Gastrocnemius medialis (tissue), 4 donors: ENCODE data around the gene SELENOS.

Source experiments
- CTCF ChIP-seq, 5 experiments: fragments of 450-650 bp in 3 of 5; fragments of 200-600 bp in 2 of 5; sonication (generic) in 2 of 5; IDR thresholded peaks in 4 of 5; conservative IDR thresholded peaks in 1 of 5; 1 replicate in 4 of 5; 2 replicates in 1 of 5; pipeline ENCODE4 v1.5.1; 2016 to 2019; ENCODE audit warnings: antibody characterized with exemption in 5 of 5, mild to moderate bottlenecking in 3 of 5, moderate library complexity in 3 of 5
- POLR2A ChIP-seq, 2 donors: fragments of 450-650 bp; IDR thresholded peaks; one replicate each; pipeline ENCODE4 v1.6.1; 2017; ENCODE audit warnings: antibody characterized with exemption in 2 of 2, mild to moderate bottlenecking in 2 of 2, moderate library complexity in 2 of 2

- TF ChIP-seq CTCF (IDR thresholded peaks at IDR 0.05 in 4 of 5, conservative IDR thresholded peaks at IDR 0.05 in 1 of 5): peak in 2 of 5 experiments; percentile 16 to 20
- no peak for TF ChIP-seq POLR2A (IDR thresholded peaks at IDR 0.05)
These were observed 716 bp downstream of the SELENOS start for GRCh38 chr15:101276501-101277037.
